SH-SY5Y (cell line): ENCODE results near the gene ZG16B.

Source experiments
- GATA2 ChIP-seq: IDR thresholded peaks from 2 replicates; pipeline ENCODE4 v1.6.1; 2011; ENCODE audit warnings: mild to moderate bottlenecking, low read depth, low read length
- GATA3 ChIP-seq: IDR thresholded peaks from 2 replicates; pipeline ENCODE4 v1.6.1; 2011; ENCODE audit warnings: low read depth, mild to moderate bottlenecking, low read length, moderate library complexity

DNA sequence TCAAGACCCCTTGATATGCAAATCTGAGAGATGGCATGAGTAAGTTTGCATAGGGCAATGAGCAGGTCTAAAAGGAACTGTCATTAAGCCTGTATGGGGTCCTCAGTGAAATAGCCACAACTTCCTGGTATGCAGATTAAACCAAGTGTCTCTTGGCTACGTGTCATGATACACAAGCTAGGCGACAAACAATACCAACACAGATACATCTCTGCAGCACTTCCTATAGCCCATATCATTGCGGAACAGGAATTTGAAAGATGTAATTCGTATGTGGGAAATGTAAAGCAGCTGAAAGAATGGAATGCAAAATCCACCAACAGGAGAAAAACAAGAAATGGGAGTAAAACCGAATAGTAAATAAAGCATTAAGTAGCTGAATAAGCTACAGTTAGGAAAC is 15.0 kb downstream of the ZG16B start:
- TF ChIP-seq GATA2 (no peak), GATA3 (no peak)
